Measurements from ENCODE around the gene PFN1.
A peak's percentile ranks its signal among the peaks of the same experiment; 100 is the strongest.

PFN1 gene

GRCh38 chr17:4896332-4897197 is 51.8 kb downstream of the PFN1 start:
- Histone ChIP-seq H3K4me3 (ENCODE audit: low read depth, low read length) (no peak overlapping the region), H3K27ac (peak overlapping the region; percentile 63), H3K9me3 (ENCODE audit: severe bottlenecking) (no peaks in the 10 kb centered on the region), H3K36me3 (peaks cover 94% of the 10 kb centered on the region), H3K27me3 (ENCODE audit: insufficient read depth, low read depth, severe bottlenecking) (no peaks in the 10 kb centered on the region)
- peak; percentile 27; the same call in 1 of the 2 replicates for TF ChIP-seq CTCF (IDR thresholded peaks at IDR 0.05; ENCODE audit: low read depth, low read length)
- no peak for DNase-seq

- DNase-seq: peak; percentile 93
- TF ChIP-seq CTCF (IDR thresholded peaks at IDR 0.05; ENCODE audit: low read depth, low read length): peak; percentile 85
- H3K27me3 ChIP-seq (ENCODE audit: insufficient read depth, low read depth, severe bottlenecking): no peaks in the 10 kb centered on the region
- peaks cover 94% of the 10 kb centered on the region for H3K36me3 ChIP-seq
- H3K9me3 ChIP-seq (ENCODE audit: severe bottlenecking): no peaks in the 10 kb centered on the region
- H3K4me3 ChIP-seq (ENCODE audit: low read depth, low read length): no peak overlapping the region
- peak overlapping the region; percentile 63 for H3K27ac ChIP-seq
Measured at GRCh38 chr17:4895657-4896331, 52.5 kb downstream of the PFN1 start.
